HG02943 (cell line): ENCODE data around the gene KCNQ1OT1.

Experiments
- ATAC-seq: cut with Tn5 transposase; IDR thresholded peaks from one replicate; pipeline ENCODE4 v1.9.1; 2021; ENCODE audit warnings: mild to moderate bottlenecking, low read depth, moderate library complexity; ENCODE audit not compliant: unreplicated experiment

The KCNQ1OT1 gene

DNA sequence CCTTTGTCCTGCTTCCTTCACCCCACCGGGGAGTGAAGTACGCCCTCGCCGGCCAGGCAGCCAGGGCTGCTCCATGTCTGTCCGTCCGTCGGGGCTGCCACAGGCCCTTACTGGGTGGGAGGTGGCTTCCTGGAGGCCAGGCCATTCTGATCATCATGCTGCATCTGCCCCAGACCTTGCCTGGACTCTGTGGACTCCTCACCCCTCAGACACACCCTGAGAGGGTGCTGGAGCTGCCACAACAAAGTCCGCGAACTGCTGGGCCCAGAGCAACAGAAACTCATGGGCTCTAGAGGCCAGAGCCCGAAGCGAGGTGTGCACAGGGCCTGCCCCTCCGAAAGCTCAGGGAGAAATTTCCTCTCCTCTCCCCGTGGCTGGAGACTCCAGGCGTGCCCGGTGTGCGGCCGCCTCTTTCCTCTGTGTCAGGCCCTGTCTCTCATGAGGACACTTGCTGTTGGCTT lies 124.2 kb downstream of the KCNQ1OT1 start:
- ATAC-seq = no peak

DNA sequence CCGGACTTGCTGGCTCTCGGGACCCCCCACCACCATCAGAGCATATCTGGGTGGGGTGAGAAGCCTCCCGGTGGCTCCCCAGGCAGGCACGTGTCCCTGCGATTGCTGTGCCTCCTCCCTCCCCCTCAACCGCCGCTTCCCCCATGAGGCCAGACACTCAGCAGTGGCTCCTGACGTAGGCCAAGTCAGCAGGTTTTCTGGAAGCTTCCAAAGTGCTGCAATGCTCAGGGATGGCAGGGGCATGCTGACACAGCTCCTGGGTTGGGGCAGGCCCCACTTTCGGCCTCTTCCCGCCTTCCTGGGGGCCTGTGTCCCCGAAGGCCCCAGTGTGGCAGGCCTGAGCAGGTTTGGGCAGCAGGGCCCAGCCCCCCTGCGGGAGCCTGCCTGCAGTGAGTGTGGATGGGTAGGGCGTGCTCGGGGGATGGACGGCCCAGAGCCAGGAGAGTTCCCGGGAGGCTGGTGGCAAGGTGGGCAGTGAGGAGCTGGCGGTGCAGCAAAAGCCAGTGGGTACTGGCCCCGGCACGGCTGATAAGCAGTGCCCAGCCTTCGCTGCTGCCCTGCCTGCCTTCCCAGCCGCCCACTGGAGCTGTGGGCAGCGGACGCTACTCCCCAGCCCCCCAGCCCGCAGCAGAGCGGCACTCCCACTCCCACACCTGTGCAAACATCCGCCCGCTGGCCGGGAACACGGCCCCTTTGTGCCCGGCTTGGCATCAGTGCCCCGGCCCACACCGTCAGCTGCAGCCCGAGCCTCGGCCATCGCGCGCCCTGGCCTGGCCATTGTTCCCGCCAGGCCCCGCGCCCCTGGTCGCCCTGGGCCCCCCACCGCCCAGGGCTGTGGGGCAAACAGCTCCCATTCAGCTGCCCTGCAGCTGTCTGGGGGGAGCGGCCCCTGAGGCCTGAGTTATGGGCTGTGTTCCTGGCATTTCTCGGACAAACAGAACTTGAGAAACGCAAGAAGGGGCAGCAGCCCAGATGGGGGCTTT lies 125.0 kb downstream of the KCNQ1OT1 start:
- ATAC-seq = no peak

- ATAC-seq = no peak
Measured at GRCh38 chr11:2574043-2574552, 125.7 kb downstream of the KCNQ1OT1 start.

DNA sequence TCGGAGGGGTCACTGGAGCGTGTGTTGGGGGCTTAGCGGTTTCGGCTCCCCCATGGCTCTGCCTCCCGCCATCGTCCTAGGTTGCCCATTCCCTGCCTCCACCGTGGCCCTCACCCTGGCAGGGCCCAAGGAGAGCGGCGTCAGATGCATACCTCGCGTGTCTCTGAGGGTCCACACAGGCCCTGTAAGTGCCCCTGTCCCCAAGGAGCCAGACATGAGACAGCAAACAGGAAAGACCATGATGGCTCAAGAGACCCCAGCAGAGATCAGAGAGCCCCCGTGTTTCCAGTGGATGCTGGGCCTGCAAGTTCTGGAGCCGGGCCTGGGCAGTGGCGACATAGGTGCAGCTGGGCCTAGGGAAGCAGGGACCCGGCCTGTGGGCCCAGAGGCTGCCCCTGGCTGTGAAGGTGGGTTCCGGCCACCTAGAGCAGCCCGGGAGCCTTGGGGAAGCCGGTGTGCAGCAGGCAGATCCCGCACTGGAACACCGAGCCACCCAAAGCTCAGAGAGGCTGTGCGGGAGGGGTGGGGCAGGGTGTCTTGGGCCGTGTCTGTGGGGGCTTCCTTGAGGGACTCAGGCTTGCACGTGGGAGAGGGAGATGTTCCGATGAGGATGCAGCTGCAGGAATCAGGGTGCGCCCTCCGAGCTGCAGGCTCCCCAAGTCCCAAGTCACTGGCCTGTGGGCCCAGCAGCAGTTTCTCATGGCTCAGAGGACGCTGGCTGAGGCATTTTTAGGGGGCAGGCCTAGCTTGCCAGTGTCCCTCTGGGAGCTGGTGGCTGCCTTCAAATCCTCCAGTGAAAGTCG lies 126.4 kb downstream of the KCNQ1OT1 start:
- ATAC-seq = no peak

- ATAC-seq = no peak
Measured at GRCh38 chr11:2572491-2573239, 127.1 kb downstream of the KCNQ1OT1 start.

- ATAC-seq = no peak
Measured at GRCh38 chr11:2571598-2572281, 128.1 kb downstream of the KCNQ1OT1 start.

GRCh38 chr11:2570841-2571597 lies 128.8 kb downstream of the KCNQ1OT1 start:
- no peak for ATAC-seq

DNA sequence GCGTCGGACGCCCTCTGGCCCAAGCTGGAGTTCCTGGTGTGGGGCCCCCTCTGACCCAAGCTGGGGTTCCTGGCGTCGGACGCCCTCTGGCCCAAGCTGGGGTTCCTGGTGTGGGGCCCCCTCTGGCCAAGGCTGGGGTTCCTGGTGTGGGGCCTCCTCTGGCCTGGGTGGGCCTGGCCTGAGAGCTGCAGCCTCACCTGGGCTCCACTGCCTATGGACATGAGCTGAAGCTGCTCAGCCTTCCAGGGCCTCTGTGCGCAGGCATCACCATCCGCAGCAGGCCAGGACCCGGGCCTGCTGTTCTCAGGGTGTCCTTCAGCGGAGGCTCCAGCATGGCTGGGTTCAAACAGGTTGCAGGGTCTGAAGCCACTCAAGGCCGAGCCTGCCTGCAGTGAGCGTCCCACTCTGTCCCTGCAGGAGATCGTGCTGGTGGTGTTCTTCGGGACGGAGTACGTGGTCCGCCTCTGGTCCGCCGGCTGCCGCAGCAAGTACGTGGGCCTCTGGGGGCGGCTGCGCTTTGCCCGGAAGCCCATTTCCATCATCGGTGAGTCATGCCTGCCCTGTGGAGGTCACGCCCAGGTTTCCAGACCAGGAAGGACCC lies 129.5 kb downstream of the KCNQ1OT1 start:
- no peak for ATAC-seq

DNA sequence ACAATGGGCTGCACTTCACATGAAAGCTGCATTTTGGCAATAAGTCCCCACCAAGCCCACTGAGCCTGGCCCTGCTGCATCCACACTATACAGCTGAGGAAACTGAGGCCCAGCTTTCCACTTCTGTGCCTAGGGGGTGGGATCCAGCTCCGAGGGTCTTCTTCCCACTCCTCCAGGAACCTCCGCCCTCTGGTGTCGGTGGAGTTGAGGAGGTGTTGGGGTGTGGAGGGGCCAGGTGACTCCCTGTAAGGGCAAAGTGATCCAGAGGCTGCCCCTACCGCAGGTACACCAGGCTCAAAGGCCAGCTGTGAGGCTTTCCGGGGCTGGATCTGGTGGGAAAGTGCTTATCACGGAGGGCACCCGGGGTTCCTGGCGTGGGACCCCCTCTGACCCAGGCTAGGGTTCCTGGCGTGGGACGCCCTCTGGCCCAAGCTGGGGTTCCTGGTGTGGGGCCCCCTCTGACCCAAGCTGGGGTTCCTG lies 130.0 kb downstream of the KCNQ1OT1 start:
- no peak for ATAC-seq

- no peak for ATAC-seq
Measured at GRCh38 chr11:2569321-2569721, 130.5 kb downstream of the KCNQ1OT1 start.

- ATAC-seq = no peak
Measured at GRCh38 chr11:2567026-2567671, 132.6 kb downstream of the KCNQ1OT1 start.

DNA sequence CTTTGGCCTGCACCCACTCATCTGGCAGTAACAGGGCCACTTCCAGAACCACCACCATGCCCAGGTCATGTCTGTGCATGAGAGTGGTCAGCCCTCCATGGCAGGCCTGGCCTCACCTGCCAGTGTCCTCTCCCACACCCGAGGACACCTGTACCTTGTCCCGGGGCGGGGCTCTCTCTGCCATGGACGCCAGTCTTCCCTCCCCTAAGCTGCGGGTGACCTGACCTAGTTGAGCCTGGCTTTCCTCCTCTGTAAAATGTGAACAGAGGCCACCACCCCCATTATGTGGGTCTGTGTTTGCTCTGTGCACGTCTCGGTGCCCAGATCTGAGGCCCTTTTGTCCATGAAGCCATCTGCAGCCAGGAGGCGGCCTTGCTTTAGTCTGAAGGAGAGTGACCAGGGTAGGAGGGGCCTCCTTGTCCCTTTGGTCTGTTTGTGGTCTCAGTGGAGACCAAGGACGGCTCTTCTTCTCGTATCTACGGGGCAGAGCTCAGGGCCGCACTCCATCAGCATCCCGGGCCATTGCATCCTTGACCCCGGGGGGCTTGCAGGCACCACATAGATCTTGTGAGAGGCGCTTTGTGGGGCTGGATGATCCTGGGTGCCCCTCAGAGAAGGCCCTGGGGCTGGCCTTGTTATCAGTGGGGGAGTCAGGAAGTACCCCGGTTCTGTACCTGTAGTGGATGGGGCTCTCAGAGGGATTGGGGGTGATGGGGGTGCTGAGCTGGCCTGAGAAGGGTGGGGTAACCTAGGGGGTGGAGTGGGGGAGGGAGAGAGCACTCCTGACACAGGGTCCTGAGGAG lies 133.4 kb downstream of the KCNQ1OT1 start:
- no peak for ATAC-seq

DNA sequence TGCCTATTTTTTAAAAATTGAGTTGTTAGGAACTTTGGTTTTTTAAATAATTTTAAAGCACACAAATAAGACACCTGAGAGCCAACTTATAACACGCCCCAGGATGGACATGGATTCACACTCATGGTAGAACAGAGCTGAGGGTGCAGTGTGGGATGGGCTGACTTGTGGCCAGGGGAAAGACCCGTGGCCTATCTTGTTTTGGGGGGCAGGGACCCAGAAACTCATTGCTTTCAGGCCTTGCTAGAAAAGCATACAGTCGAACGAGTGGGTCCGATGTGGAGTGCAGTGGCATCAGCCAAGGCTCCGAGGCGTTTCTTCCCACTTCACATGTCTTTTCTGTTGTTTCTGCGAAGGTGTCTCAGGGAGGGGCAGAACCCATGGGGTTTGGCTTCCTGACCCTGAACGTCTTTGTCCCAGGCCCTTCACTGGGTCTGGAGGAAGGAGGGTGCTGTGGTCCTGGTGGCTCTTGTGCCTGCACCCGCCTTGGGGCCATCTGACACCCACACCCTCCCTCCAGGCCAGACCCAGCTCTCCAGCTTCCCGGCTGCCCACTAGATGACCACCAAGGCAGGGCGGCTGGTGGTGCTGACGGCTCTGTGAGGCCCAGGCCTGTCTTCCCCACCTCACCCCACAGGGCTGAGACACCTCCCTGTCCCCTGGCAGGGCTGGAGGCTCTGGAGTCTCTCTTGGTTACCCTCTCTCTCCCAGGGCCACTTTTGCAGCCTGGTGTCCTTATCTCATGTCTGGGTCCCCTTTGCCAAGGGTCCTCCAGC lies 134.2 kb downstream of the KCNQ1OT1 start:
- no peak for ATAC-seq

DNA sequence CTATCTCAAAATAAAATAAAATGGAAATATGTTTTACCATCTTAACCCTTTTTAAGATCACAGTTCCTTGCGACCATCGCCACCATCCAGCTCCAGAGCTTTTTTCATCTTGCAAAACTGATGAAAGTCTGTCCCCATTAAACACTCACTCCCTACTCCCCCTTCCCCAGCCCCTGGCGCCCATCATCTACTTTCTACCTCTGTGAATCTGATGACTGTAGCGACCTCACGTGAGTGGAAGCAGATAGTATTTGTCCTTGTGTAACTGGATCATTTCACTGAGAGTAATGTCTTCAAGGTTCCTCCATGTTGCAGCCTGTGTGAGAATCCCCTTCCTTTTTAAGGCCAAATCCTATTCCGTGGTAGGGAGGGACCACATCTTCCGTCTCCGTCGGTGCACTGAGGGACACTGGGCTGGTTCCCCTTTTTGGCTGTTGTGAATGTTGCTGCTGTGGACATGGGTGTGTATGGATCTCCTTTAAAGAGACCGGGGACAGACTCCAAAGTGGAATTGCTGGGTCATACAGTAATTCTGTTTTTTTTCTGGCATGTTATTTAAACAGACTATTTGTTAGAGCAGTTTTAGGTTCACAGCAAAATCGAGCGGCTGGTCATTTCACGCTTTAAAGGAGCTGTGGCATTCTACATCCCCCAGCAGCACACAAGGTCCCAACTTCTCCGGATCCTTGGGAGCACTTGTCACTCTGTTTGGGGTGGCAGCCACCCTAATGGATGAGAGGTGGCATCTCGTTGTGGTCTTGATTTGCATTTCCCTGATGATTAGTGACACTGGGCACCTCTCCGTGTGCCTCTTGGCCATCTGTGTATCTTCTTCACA lies 135.0 kb downstream of the KCNQ1OT1 start:
- no peak for ATAC-seq

DNA sequence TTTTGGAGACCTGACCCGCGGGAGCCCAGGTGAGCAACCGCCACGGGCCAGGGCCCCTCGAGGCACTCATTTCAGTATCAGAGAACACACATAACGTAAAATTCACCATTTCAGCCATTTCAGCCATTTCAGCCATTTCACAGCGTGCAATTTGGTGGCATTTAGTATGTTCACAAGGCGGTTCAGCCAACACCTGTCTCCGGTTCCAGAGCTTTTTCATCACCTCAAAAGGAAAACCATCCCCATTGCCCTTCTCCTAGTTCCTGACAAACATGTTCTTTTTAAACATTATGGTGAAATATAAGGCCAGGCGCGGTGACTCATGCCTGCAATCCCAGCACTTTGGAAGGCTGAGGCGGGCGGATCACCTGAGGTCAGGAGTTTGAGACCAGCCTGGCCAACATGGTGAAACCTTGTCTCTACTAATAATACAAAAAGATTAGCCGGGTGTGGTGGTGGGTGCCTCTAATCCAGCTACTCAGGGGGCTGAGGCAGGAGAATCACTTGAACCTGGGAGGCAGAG lies 135.7 kb downstream of the KCNQ1OT1 start:
- no peak for ATAC-seq
